ENCODE data around the gene U2SURP.

Gene U2SURP

DNA sequence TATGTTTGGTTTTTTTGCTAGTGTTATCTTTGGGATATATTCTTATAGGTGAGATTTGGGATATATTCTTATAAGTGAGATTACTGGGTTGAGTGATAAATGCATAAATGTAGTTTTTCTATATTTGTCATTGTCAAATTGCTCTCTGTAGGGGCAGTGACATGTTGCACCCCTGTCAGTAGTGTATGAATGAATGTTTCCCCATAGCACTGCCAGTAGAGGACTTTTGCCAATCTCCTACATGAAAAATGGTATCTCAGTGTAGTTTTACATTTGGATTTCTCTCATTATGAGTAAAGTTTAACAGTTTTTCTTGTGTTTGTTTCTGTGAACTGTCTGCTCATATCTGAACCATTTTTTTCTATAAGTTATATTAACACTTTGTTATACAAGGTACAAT lies 13.6 kb downstream of the U2SURP start:
- no peak for TF ChIP-seq POLR2AphosphoS5 (IDR thresholded peaks at IDR 0.05; ENCODE audit: low read depth)
- no peak for TF ChIP-seq SPI1 (IDR thresholded peaks at IDR 0.05; ENCODE audit: borderline replicate concordance, low read depth)
- TF ChIP-seq, protein P1, sequence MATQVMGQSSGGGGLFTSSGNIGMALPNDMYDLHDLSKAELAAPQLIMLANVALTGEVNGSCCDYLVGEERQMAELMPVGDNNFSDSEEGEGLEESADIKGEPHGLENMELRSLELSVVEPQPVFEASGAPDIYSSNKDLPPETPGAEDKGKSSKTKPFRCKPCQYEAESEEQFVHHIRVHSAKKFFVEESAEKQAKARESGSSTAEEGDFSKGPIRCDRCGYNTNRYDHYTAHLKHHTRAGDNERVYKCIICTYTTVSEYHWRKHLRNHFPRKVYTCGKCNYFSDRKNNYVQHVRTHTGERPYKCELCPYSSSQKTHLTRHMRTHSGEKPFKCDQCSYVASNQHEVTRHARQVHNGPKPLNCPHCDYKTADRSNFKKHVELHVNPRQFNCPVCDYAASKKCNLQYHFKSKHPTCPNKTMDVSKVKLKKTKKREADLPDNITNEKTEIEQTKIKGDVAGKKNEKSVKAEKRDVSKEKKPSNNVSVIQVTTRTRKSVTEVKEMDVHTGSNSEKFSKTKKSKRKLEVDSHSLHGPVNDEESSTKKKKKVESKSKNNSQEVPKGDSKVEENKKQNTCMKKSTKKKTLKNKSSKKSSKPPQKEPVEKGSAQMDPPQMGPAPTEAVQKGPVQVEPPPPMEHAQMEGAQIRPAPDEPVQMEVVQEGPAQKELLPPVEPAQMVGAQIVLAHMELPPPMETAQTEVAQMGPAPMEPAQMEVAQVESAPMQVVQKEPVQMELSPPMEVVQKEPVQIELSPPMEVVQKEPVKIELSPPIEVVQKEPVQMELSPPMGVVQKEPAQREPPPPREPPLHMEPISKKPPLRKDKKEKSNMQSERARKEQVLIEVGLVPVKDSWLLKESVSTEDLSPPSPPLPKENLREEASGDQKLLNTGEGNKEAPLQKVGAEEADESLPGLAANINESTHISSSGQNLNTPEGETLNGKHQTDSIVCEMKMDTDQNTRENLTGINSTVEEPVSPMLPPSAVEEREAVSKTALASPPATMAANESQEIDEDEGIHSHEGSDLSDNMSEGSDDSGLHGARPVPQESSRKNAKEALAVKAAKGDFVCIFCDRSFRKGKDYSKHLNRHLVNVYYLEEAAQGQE (IDR thresholded peaks at IDR 0.05; ENCODE audit: insufficient replicate concordance, low read depth): no peak
- no peak for TF ChIP-seq GABPA (IDR thresholded peaks at IDR 0.05; ENCODE audit: low read depth)
- TF ChIP-seq, protein P2, sequence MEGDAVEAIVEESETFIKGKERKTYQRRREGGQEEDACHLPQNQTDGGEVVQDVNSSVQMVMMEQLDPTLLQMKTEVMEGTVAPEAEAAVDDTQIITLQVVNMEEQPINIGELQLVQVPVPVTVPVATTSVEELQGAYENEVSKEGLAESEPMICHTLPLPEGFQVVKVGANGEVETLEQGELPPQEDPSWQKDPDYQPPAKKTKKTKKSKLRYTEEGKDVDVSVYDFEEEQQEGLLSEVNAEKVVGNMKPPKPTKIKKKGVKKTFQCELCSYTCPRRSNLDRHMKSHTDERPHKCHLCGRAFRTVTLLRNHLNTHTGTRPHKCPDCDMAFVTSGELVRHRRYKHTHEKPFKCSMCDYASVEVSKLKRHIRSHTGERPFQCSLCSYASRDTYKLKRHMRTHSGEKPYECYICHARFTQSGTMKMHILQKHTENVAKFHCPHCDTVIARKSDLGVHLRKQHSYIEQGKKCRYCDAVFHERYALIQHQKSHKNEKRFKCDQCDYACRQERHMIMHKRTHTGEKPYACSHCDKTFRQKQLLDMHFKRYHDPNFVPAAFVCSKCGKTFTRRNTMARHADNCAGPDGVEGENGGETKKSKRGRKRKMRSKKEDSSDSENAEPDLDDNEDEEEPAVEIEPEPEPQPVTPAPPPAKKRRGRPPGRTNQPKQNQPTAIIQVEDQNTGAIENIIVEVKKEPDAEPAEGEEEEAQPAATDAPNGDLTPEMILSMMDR (IDR thresholded peaks at IDR 0.05; ENCODE audit: insufficient read depth, low read length): no peak
- H3K4me3 ChIP-seq (replicated peaks; ENCODE audit: insufficient read depth, low read length): no peak overlapping the region
- no peak overlapping the region for H3K27ac ChIP-seq (replicated peaks)
- no peak for DNase-seq (ENCODE audit: low read depth in 1 of 2, low spot score in 1 of 2)
- H3K27me3 ChIP-seq (ENCODE audit: insufficient read depth, poor library complexity, severe bottlenecking): no peaks in the 10 kb centered on the region

DNA sequence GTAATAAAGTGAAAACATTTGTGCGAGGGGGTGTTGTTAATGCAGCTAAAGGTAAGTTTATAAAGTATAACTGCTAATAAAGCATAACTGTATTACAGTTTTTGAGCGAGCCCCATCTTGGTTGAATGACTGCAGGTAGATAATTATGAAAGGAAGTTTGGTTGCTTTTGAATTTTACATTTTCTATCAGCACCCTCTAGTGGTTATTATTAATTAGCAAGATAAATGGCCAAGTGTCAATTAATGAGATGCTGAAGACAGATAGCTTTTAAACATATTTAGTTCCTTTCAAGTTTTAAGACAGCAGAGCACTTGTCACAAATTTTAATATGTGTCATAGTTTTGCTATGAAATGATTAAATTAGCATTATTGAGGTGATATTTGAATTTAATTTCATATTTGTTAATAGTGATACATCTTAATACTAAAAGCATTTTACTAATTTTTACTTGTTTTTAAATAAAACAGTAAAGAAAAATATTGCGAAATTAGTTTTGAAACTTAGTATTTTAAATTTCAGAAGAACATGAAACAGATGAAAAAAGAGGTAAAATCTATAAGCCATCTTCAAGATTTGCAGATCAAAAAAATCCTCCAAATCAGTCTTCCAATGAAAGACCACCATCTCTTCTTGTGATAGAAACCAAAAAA lies 15.1 kb downstream of the U2SURP start:
- Histone ChIP-seq H3K27ac (replicated peaks) (no peak overlapping the region), H3K27me3 (ENCODE audit: insufficient read depth, poor library complexity, severe bottlenecking) (no peaks in the 10 kb centered on the region), H3K4me3 (replicated peaks; ENCODE audit: insufficient read depth, low read length) (no peak overlapping the region)
- DNase-seq (ENCODE audit: low read depth in 1 of 2, low spot score in 1 of 2): no peak
- TF ChIP-seq SPI1 (IDR thresholded peaks at IDR 0.05; ENCODE audit: borderline replicate concordance, low read depth) (no peak), POLR2AphosphoS5 (IDR thresholded peaks at IDR 0.05; ENCODE audit: low read depth) (no peak)
- TF ChIP-seq, protein P2 (IDR thresholded peaks at IDR 0.05; ENCODE audit: insufficient read depth, low read length): peak; percentile 17

DNA sequence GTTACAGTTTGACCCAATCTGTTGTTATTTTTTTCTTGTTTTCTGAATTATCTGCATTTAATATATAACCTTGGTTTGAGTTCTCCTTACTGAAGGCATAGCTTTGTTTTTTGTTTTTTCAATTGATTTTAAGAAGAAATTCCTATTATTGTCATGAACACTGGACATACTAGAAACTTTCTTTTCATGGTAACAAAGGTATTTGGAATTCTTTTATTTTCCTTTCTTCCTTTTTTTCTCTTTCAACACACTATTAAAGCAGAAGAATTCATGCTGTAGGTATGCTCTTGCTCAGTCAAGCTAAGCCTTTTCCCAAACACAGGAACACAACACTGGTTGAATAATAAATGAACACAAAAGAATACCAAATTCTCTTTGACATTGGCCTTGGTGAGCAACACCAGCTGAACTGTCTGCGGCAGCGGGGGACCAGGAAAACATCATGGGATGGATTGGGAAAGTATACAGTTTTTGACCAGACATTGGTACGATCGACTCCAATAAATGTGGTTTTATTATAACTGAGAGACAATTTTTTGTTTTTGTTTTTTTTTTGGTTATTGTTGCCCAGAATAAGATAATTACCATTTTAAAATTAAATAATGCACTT lies 23.1 kb downstream of the U2SURP start:
- Histone ChIP-seq H3K4me3 (replicated peaks; ENCODE audit: insufficient read depth, low read length) (no peak overlapping the region), H3K27ac (replicated peaks) (no peak overlapping the region), H3K27me3 (ENCODE audit: insufficient read depth, poor library complexity, severe bottlenecking) (no peaks in the 10 kb centered on the region)
- TF ChIP-seq GABPA (IDR thresholded peaks at IDR 0.05; ENCODE audit: low read depth) (no peak), POLR2AphosphoS5 (IDR thresholded peaks at IDR 0.05; ENCODE audit: low read depth) (no peak), SPI1 (IDR thresholded peaks at IDR 0.05; ENCODE audit: borderline replicate concordance, low read depth) (no peak)
- TF ChIP-seq, protein P2 (IDR thresholded peaks at IDR 0.05; ENCODE audit: insufficient read depth, low read length): no peak
- TF ChIP-seq, protein P1 (IDR thresholded peaks at IDR 0.05; ENCODE audit: insufficient replicate concordance, low read depth): no peak
- DNase-seq (ENCODE audit: low read depth in 1 of 2, low spot score in 1 of 2): no peak
